ENCODE measurements around the gene LMO7. TPM values are rescaled to one million over a fixed set of nuclear protein-coding genes. Genes with fewer than 3 reads are reported as not detected.

LMO7 gene
- total RNA-seq, 2 donors from 2014 or later = 6.5 to 21.1 TPM

GRCh38 chr13:75754936-75755335, 118.8 kb downstream of the LMO7 start:
- Mint-ChIP-seq H3K9me3 (peaks cover 10% of the 10 kb centered on the region), H3K27ac (no peak overlapping the region), H3K36me3 (ENCODE audit: low read depth) (no peaks in the 10 kb centered on the region), H3K4me3 (no peak overlapping the region), H3K4me1 (peaks cover 29% of the 10 kb centered on the region), H3K27me3 (peaks cover 4% of the 10 kb centered on the region)
- no peak for ATAC-seq (replicated peaks)

DNA sequence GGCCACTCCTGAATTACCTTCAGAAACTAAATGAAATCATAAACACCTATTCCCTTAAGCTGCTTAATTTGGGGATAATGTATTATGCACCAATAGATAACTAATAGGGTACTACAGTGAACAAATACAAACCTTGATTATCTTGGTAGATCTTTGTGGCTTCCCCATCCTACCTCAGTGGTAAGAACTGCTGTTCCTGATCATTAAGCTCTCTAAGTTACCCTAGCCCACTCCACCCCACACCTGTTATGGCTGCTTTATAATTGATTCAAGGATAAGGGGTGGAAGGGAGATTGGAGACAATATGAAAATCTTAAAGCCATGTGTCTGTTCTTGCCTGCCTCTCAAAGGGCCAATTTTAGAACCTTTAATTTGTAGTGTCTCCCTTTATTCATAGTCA, 121.2 kb downstream of the LMO7 start:
- ATAC-seq (replicated peaks) = no peak
- H3K36me3 Mint-ChIP-seq (ENCODE audit: low read depth) = no peaks in the 10 kb centered on the region
- peaks cover 10% of the 10 kb centered on the region for H3K9me3 Mint-ChIP-seq
- peaks cover 8% of the 10 kb centered on the region for H3K27me3 Mint-ChIP-seq
- H3K27ac Mint-ChIP-seq = no peak overlapping the region
- peaks cover 42% of the 10 kb centered on the region for H3K4me1 Mint-ChIP-seq
- H3K4me3 Mint-ChIP-seq = no peak overlapping the region

DNA sequence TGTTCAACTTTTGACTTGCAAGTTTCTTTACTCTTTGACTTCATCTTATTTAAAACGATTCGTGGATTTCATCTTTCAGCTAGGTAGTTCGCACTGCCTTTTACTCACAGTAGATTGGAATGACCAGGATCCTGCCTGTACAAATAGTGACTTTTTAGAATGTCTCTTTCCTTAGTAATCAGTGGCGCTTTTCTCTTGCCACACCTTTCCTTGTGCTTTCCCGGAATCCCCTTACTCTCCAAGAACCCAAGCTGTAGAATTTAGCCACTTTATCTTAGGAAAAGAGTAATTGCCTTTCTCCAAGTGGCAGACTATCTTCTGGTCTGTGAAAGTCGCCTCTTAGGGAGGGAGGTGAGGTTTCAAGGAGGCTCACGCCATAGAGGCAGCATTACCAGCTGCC, 123.4 kb downstream of the LMO7 start:
- Mint-ChIP-seq H3K9me3 (no peaks in the 10 kb centered on the region), H3K36me3 (ENCODE audit: low read depth) (no peaks in the 10 kb centered on the region), H3K27me3 (peaks cover 5% of the 10 kb centered on the region), H3K27ac (no peak overlapping the region), H3K4me1 (peaks cover 48% of the 10 kb centered on the region), H3K4me3 (no peak overlapping the region)
- ATAC-seq (replicated peaks) = no peak

DNA sequence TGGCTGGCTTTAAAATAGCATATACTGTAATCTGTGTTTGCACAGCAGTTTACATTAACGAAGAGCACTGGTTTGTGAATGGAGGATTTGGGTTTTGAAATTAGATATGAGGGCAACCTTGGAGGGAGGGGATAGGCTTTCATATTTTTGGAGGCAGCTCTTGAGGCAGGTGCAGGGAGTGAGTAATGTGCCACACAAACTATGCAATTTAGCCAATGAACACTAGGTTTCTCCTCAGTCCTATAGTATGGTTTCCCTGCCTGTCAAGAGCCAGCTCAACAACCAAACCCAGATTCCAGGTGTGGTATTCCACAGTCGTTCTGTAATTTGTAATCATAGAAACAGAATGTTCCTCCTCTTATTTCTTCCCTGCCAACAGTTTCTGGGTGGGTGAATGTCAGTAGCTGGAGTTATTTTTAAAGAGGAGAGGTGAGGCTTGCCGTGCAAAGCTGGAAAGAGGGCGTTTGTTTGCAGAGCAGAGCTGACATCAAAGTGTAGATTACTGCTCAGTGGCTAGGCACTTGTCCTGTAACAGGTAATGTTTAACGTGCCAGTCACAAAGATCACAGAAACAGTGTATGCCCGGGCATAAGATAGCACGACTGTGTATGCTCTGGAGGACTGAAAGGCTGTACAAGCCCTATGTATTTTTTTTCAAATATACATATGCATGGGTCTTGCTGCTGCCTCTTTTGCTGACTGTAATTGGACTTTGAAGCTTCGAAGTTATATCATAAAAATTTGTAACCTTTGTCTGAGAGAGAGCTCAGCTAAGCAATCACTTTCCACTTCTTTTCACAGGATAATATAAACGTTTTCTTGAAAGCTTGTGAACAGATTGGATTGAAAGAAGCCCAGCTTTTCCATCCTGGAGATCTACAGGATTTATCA, 124.2 kb downstream of the LMO7 start:
- H3K4me1 Mint-ChIP-seq = peaks cover 50% of the 10 kb centered on the region
- H3K4me3 Mint-ChIP-seq = peak overlapping the region; percentile 71
- ATAC-seq (replicated peaks) = peak; percentile 37
- no peaks in the 10 kb centered on the region for H3K36me3 Mint-ChIP-seq (ENCODE audit: low read depth)
- no peaks in the 10 kb centered on the region for H3K9me3 Mint-ChIP-seq
- peaks cover 5% of the 10 kb centered on the region for H3K27me3 Mint-ChIP-seq
- H3K27ac Mint-ChIP-seq = peak overlapping the region; percentile 64

DNA sequence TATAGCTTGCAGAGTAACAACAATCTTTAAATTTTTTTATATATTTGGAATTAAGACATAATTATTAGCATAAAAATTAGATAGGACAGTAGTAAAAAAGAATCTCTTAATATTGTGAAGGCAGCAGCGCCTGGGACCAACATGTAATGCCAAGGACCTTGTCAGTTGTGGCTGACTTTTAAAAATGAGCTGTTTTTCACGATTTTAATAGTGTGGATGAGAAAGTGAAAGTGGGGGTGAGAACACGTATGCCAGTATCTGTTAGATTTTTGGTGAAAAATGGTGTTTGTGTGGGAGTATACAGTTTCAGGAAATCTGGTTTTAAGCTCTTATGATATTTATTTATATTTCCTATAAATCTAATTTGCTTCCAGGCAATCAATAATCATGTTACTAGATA, 125.2 kb downstream of the LMO7 start:
- peaks cover 3% of the 10 kb centered on the region for H3K9me3 Mint-ChIP-seq
- H3K4me1 Mint-ChIP-seq = peaks cover 50% of the 10 kb centered on the region

DNA sequence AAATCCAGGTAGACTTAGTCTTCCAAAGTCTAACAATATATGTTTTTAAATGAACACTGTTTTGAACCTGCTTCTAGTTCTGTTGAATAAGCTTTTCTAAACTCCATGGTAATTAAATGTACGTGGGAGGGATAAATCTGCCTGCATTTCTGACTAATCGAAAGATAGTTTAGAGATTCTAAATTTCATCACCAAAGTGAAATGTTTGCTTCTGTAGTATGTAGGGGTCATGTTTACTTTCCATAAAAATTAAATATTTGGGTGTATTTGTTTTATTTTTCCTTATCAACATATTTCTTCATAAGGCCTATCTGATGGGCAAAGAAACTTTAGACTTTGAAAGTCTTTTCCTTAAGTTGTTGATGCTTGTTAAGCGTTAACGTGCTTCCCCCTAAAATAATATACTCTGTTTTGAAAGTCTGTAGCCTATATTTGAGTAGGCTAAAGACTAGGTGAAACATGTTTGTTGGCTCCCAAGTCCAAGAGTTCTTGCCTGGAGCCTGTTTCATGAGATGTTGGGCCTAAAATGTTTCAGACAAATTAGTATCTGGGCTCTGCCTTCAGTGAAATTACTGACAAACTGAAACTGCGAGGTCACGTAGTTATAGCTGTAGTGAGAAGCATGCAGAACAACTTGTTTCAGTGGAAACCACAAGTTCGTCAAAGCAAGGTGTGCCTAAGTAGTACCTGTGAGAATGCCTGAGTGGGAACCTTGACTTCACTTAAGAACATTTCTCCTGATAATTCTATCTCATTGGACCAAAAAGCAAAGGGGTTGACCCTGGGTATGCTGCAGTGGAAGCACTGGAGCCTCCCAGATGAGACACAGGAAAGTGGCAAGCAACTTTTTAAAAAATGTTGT, 126.2 kb downstream of the LMO7 start:
- ATAC-seq (replicated peaks) = peak; percentile 88
- H3K27ac Mint-ChIP-seq = peak overlapping the region; percentile 90
- peak overlapping the region; percentile 71 for H3K4me3 Mint-ChIP-seq
- peaks cover 5% of the 10 kb centered on the region for H3K27me3 Mint-ChIP-seq
- H3K9me3 Mint-ChIP-seq = peaks cover 3% of the 10 kb centered on the region
- peaks cover 52% of the 10 kb centered on the region for H3K4me1 Mint-ChIP-seq
- H3K36me3 Mint-ChIP-seq (ENCODE audit: low read depth) = no peaks in the 10 kb centered on the region

More for the DNA sequence above, 125.2 kb downstream of the LMO7 start:
- Mint-ChIP-seq H3K36me3 (ENCODE audit: low read depth) (no peaks in the 10 kb centered on the region), H3K4me3 (peak overlapping the region; percentile 71), H3K27ac (peak overlapping the region; percentile 90), H3K27me3 (peaks cover 5% of the 10 kb centered on the region)
- ATAC-seq (replicated peaks) = peak; percentile 51

- Mint-ChIP-seq H3K4me1 (peaks cover 47% of the 10 kb centered on the region), H3K27ac (peak overlapping the region; percentile 90), H3K4me3 (peak overlapping the region; percentile 71), H3K27me3 (peaks cover 5% of the 10 kb centered on the region), H3K9me3 (peaks cover 3% of the 10 kb centered on the region), H3K36me3 (ENCODE audit: low read depth) (no peaks in the 10 kb centered on the region)
- ATAC-seq (replicated peaks) = no peak
These were observed 126.8 kb downstream of the LMO7 start for GRCh38 chr13:75762955-75763354.

- Mint-ChIP-seq H3K9me3 (peaks cover 3% of the 10 kb centered on the region), H3K4me1 (peaks cover 43% of the 10 kb centered on the region)
These were observed 127.4 kb downstream of the LMO7 start for GRCh38 chr13:75763512-75763911.

GRCh38 chr13:75764251-75764925, 128.3 kb downstream of the LMO7 start:
- Mint-ChIP-seq H3K4me3 (no peak overlapping the region), H3K4me1 (peaks cover 38% of the 10 kb centered on the region), H3K27me3 (peaks cover 5% of the 10 kb centered on the region), H3K9me3 (peaks cover 3% of the 10 kb centered on the region), H3K36me3 (ENCODE audit: low read depth) (no peaks in the 10 kb centered on the region), H3K27ac (no peak overlapping the region)
- ATAC-seq (replicated peaks) = no peak

More at GRCh38 chr13:75763512-75763911, 127.4 kb downstream of the LMO7 start:
- Mint-ChIP-seq H3K4me3 (peak overlapping the region; percentile 3), H3K36me3 (ENCODE audit: low read depth) (no peaks in the 10 kb centered on the region), H3K27ac (no peak overlapping the region), H3K27me3 (peaks cover 5% of the 10 kb centered on the region)
- ATAC-seq (replicated peaks) = no peak

DNA sequence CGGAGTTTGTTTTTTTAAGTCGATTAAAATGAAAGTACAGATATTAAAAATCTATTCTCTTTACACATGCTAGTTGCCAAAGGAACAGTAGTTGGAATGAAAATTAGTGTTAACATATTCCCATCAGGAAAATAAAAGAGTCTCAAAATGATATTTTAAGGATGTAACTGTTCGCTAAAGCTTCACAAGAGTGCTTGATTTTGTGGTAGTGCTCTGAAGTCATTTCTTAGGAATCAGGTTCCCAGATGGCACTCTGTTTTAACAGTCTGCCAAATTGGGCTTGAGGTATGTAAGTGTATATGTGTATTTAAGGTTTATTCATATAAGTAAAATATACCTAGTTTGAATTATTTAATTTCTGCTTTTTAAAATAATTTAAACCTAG, 128.8 kb downstream of the LMO7 start:
- no peak overlapping the region for H3K27ac Mint-ChIP-seq
- peaks cover 5% of the 10 kb centered on the region for H3K27me3 Mint-ChIP-seq
- no peaks in the 10 kb centered on the region for H3K36me3 Mint-ChIP-seq (ENCODE audit: low read depth)
- no peak overlapping the region for H3K4me3 Mint-ChIP-seq
- peaks cover 3% of the 10 kb centered on the region for H3K9me3 Mint-ChIP-seq
- H3K4me1 Mint-ChIP-seq = peaks cover 37% of the 10 kb centered on the region
- no peak for ATAC-seq (replicated peaks)

- peak; percentile 19 for ATAC-seq (replicated peaks)
- H3K27ac Mint-ChIP-seq = peak overlapping the region; percentile 66
- no peaks in the 10 kb centered on the region for H3K27me3 Mint-ChIP-seq
- H3K4me1 Mint-ChIP-seq = peaks cover 28% of the 10 kb centered on the region
- H3K36me3 Mint-ChIP-seq (ENCODE audit: low read depth) = no peaks in the 10 kb centered on the region
- H3K4me3 Mint-ChIP-seq = peak overlapping the region; percentile 71
- H3K9me3 Mint-ChIP-seq = peaks cover 3% of the 10 kb centered on the region
These were observed 130.5 kb downstream of the LMO7 start for GRCh38 chr13:75766636-75767035.

DNA sequence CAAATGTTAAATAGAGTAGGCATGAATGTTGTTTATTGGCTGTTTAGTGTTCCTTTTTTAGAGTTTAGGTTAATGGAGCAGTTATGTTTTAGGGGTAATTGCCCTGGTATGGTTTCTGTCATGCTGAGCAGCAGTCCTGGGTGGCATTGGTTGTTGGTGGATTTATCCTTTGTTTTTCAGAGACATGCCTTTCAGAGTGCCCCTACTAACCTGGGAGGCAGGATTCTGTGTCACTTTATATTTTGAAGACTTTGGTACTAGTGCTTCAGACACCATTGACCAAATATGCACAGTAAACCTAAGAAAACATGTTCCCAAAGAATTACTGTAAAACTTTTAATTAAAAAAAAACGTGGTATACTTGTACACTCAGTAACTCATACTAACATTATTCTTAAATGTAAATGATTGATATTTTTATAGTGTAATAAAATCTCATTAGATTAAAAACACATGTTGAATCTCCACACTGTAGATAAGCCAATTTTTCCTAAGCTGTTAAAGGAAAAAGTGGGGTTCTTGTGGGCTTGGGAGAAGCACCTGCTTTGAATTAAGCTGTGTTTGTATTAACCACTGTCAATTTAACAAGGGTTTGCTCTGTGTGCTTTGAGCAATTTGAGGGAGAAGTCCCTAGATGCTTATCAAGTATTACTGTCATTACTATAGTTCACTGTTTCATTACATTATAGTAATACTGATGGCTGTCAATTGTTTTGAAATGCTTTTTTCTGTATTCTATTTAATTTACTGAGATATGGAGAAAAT, 133.2 kb downstream of the LMO7 start:
- no peak for ATAC-seq (replicated peaks)
- Mint-ChIP-seq H3K4me3 (no peak overlapping the region), H3K27me3 (no peaks in the 10 kb centered on the region), H3K36me3 (ENCODE audit: low read depth) (no peaks in the 10 kb centered on the region), H3K27ac (no peak overlapping the region), H3K9me3 (peaks cover 12% of the 10 kb centered on the region), H3K4me1 (peaks cover 30% of the 10 kb centered on the region)

DNA sequence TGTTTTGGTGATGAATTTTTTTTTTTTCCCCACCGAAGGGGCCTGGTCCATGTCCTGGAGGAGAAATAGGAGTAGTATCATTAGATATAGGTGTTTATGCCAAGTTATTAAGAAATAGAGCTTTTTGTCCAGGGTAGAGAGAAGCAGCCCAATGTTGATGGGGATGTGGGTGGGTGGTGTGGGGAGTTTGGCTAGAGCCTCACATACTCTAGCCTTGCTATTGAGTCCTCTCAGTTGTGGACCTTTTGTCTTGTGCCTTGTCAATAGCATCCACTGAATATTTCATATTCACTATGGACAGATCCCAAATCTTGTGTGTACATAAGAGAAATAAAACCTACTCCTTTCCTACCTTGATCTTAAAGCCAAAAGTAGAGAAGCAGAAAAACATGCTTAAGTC, 134.0 kb downstream of the LMO7 start:
- Mint-ChIP-seq H3K27me3 (no peaks in the 10 kb centered on the region), H3K4me3 (no peak overlapping the region), H3K9me3 (peaks cover 12% of the 10 kb centered on the region), H3K4me1 (peaks cover 30% of the 10 kb centered on the region), H3K27ac (no peak overlapping the region), H3K36me3 (ENCODE audit: low read depth) (no peaks in the 10 kb centered on the region)
- ATAC-seq (replicated peaks) = no peak

- H3K9me3 Mint-ChIP-seq = peaks cover 12% of the 10 kb centered on the region
- no peak overlapping the region for H3K27ac Mint-ChIP-seq
- peaks cover 26% of the 10 kb centered on the region for H3K4me1 Mint-ChIP-seq
- H3K36me3 Mint-ChIP-seq (ENCODE audit: low read depth) = no peaks in the 10 kb centered on the region
- H3K4me3 Mint-ChIP-seq = no peak overlapping the region
- no peak for ATAC-seq (replicated peaks)
- H3K27me3 Mint-ChIP-seq = no peaks in the 10 kb centered on the region
These were observed 134.5 kb downstream of the LMO7 start for GRCh38 chr13:75770592-75771011.

All from activated T-helper 17 cell treated with anti-CD3 and anti-CD28 coated beads, Interleukin-2, amount 50 U/mL, for 72 hours (primary cell).